HepG2 (cell line): ENCODE measurements around the gene RARRES1.

ENCODE experiments used
- BCLAF1 ChIP-seq: fragments of 450-650 bp; IDR thresholded peaks from 2 replicates; pipeline ENCODE4 v1.6.1; 2017; ENCODE audit warnings: mild to moderate bottlenecking
- ETS1 ChIP-seq: sonication (generic); formaldehyde crosslinking; IDR thresholded peaks from 2 replicates; pipeline ENCODE4 v1.4.0; 2020; ENCODE audit warnings: missing genetic modification reagents
- POLR2G ChIP-seq: fragments of 200-400 bp; formaldehyde crosslinking; IDR thresholded peaks from 2 replicates; pipeline ENCODE4 v1.6.1; 2018; ENCODE audit warnings: mild to moderate bottlenecking, low read depth, low read length, moderate library complexity

GRCh38 chr3:158680861-158681260 lies 51.4 kb downstream of the RARRES1 start:
- no peak for TF ChIP-seq ETS1 (CRISPR knock-in tag)
- no peak for TF ChIP-seq BCLAF1
- no peak for TF ChIP-seq POLR2G
